GM12878 (cell line): ENCODE data around the gene ITPR3. TPM values are rescaled to one million over a fixed set of nuclear protein-coding genes. Genes with fewer than 3 reads are reported as not detected.

Source experiments
- ATAC-seq: fragments of 200-7000 bp; cut with Tn5 transposase; 3 replicates; pipeline ENCODE4 v1.9.1; 2020; ENCODE audit warnings: mild to moderate bottlenecking, moderate library complexity
- BruUV-seq: library from RNA; stranded (reverse); fragments of 400-500 nt; replicated peaks from 2 replicates; lab custom pipeline; 2021; lab: Mats Ljungman, UMichigan
- CTCF ChIA-PET: fragments of 300-600 bp; sonication (Branson Sonifier 250); formaldehyde crosslinking; extraction: SDS; loops from one replicate; lab custom pipeline; 2021; ENCODE audit warnings: inconsistent platforms; lab: Yijun Ruan, JAX
- POLR2A ChIA-PET: fragments of 350-600 bp; formaldehyde crosslinking; extraction: SDS; loops from one replicate; lab custom pipeline; 2021; ENCODE audit warnings: inconsistent platforms; lab: Charles Lee
- RAD21 ChIA-PET: fragments of 300-600 bp; sonication (Branson Sonifier 250); formaldehyde crosslinking; loops from one replicate; lab custom pipeline; 2023; ENCODE audit warnings: antibody characterized with exemption; ENCODE audit not compliant: unreplicated experiment; lab: Charles Lee
- SMC1A ChIA-PET: fragments of 300-600 bp; sonication (Branson Sonifier 250); formaldehyde crosslinking; loops from one replicate; lab custom pipeline; 2023; ENCODE audit not compliant: unreplicated experiment, uncharacterized antibody; lab: Charles Lee
- DNase-seq: peaks from one replicate; pipeline ENCODE4 v3.0.0-alpha.2; 2011; ENCODE audit warnings: low read depth, low spot score
- FAIRE-seq: peaks from 3 replicates; lab custom pipeline; 2011; peaks lifted over from hg19 to GRCh38; lab: Jason Lieb, UNC
- H2AFZ ChIP-seq: 2 replicates; pipeline ENCODE4 v1.6.0; 2011; ENCODE audit warnings: low read depth, low read length, control low read depth; ENCODE audit not compliant: control insufficient read depth
- H3K27ac ChIP-seq: 2 replicates; pipeline ENCODE4 v1.5.1; 2011; ENCODE audit warnings: control low read depth; ENCODE audit not compliant: control insufficient read depth, insufficient read depth
- H3K27me3 ChIP-seq, 2 experiments: replicated peaks in 1 of 2; 2 replicates each; pipeline versions ENCODE4 v1.6.0 to v1.6.1; 2011; ENCODE audit warnings: low read length in 1 of 2; ENCODE audit not compliant: control insufficient read depth in 2 of 2, insufficient read depth in 2 of 2
- H3K36me3 ChIP-seq, 2 experiments: 2 replicates each; pipeline ENCODE4 v1.5.1; 2011; ENCODE audit warnings: low read length in 1 of 2; ENCODE audit not compliant: control insufficient read depth in 2 of 2, insufficient read depth in 2 of 2
- H3K4me1 ChIP-seq: 2 replicates; pipeline ENCODE4 v1.6.1; 2011; ENCODE audit warnings: mild to moderate bottlenecking, low read length, moderate library complexity, mixed read lengths; ENCODE audit not compliant: control insufficient read depth, insufficient read depth
- H3K4me2 ChIP-seq: 2 replicates; pipeline ENCODE4 v1.6.0; 2011; ENCODE audit warnings: control low read depth; ENCODE audit not compliant: control insufficient read depth, insufficient read depth
- H3K4me3 ChIP-seq: fragments of 200-600 bp; sonication (generic); 2 replicates; pipeline ENCODE4 v1.5.1; 2016
- H3K79me2 ChIP-seq: 2 replicates; pipeline ENCODE4 v1.6.0; 2011; ENCODE audit warnings: low read length; ENCODE audit not compliant: control insufficient read depth, insufficient read depth
- H3K9ac ChIP-seq: 2 replicates; pipeline ENCODE4 v1.8.0; 2011; ENCODE audit warnings: low read length, control low read depth, mixed read lengths; ENCODE audit not compliant: control insufficient read depth, insufficient read depth
- H3K9me3 ChIP-seq: replicated peaks from 3 replicates; pipeline ENCODE4 v1.5.1; 2011; ENCODE audit warnings: mild to moderate bottlenecking, low read length; ENCODE audit not compliant: control insufficient read depth, insufficient read depth
- H4K20me1 ChIP-seq: 2 replicates; pipeline ENCODE4 v1.6.0; 2011; ENCODE audit not compliant: control insufficient read depth, insufficient read depth
- BACH1 ChIP-seq: fragments of 450-650 bp; IDR thresholded peaks from 2 replicates; pipeline ENCODE4 v1.6.1; 2017; ENCODE audit warnings: mild to moderate bottlenecking, borderline replicate concordance
- BHLHE40 ChIP-seq, 2 experiments: fragments of 450-650 bp in 1 of 2; IDR thresholded peaks; 2 replicates each; pipeline ENCODE4 v1.6.1; 2011 to 2017; ENCODE audit warnings: low read depth in 2 of 2, borderline replicate concordance in 1 of 2, improper control_type of control experiment in 1 of 2, low read length in 1 of 2, mild to moderate bottlenecking in 1 of 2
- IKZF1 ChIP-seq: fragments of 450-650 bp; conservative IDR thresholded peaks from 2 replicates; pipeline ENCODE4 v1.6.1; 2017; ENCODE audit warnings: antibody characterized with exemption, mild to moderate bottlenecking
- KLF5 ChIP-seq: fragments of 450-650 bp; IDR thresholded peaks from 2 replicates; pipeline ENCODE4 v1.6.1; 2014; ENCODE audit warnings: mild to moderate bottlenecking; ENCODE audit not compliant: partially characterized antibody
- NFIC ChIP-seq: IDR thresholded peaks from 2 replicates; pipeline ENCODE4 v1.6.1; 2012; ENCODE audit warnings: low read depth, mild to moderate bottlenecking, inconsistent platforms, low read length, moderate library complexity
- NFYA ChIP-seq: IDR thresholded peaks from 2 replicates; pipeline ENCODE4 v1.6.1; 2011; ENCODE audit warnings: low read depth, mild to moderate bottlenecking, low read length, improper control_type of control experiment, borderline replicate concordance
- NFYB ChIP-seq: IDR thresholded peaks from 2 replicates; pipeline ENCODE4 v1.6.1; 2011; ENCODE audit warnings: low read depth, mild to moderate bottlenecking, low read length, improper control_type of control experiment, moderate library complexity; ENCODE audit not compliant: insufficient read depth
- NKRF ChIP-seq: fragments of 450-650 bp; conservative IDR thresholded peaks from 2 replicates; pipeline ENCODE4 v1.6.1; 2017; ENCODE audit warnings: mild to moderate bottlenecking, moderate library complexity
- PAX8 ChIP-seq: fragments of 450-650 bp; IDR thresholded peaks from 2 replicates; pipeline ENCODE4 v1.6.1; 2017; ENCODE audit warnings: mild to moderate bottlenecking, moderate library complexity
- POLR2A ChIP-seq: IDR thresholded peaks from 2 replicates; pipeline ENCODE4 v1.6.1; 2011; ENCODE audit warnings: low read depth, mild to moderate bottlenecking, low read length
- REST ChIP-seq: IDR thresholded peaks from 2 replicates; pipeline ENCODE4 v1.6.1; 2012; ENCODE audit warnings: mild to moderate bottlenecking, low read depth, low read length
- SKIL ChIP-seq: fragments of 450-650 bp; IDR thresholded peaks from 2 replicates; pipeline ENCODE4 v1.6.1; 2017; ENCODE audit warnings: mild to moderate bottlenecking, low read depth, inconsistent platforms; ENCODE audit not compliant: poor library complexity, severe bottlenecking
- SMAD5 ChIP-seq: IDR thresholded peaks from 2 replicates; pipeline ENCODE4 v1.6.1; 2016; ENCODE audit warnings: antibody characterized with exemption, low read depth
- WRNIP1 ChIP-seq: IDR thresholded peaks from 2 replicates; pipeline ENCODE4 v1.6.1; 2011; ENCODE audit warnings: low read depth, low read length, improper control_type of control experiment, borderline replicate concordance
- ZNF207 ChIP-seq: fragments of 450-650 bp; IDR thresholded peaks from 2 replicates; pipeline ENCODE4 v1.6.1; 2014; ENCODE audit warnings: antibody characterized with exemption, mild to moderate bottlenecking, borderline replicate concordance
- WGBS: methylation state at CpG from one replicate; pipeline ENCODE4 v1.1.6; 2016; ENCODE audit warnings: low lambda C conversion rate; ENCODE audit not compliant: insufficient replicate concordance, insufficient coverage; ENCODE audit errors: missing lambda C conversion rate; 5-methylcytosine and 5-hydroxymethylcytosine counted together
- in situ Hi-C: fragments of 300-500 bp; cut with MboI; formaldehyde crosslinking; loops from 9 replicates; pipeline ENCODE4 v1.14.3; 2018; ENCODE audit warnings: mixed read lengths
- intact Hi-C: fragments of 100-400 bp; cut with micrococcal nuclease; formaldehyde crosslinking; loops from one replicate; pipeline ENCODE4 v1.14.2; 2022; ENCODE audit not compliant: unreplicated experiment
- polyA plus RNA-seq, 11 experiments: library from polyadenylated mRNA; depleted of rRNA in 4 of 11; unstranded in 6 of 11; stranded (reverse) in 5 of 11; fragments of >200 nt; fragmentation: Nextera tagmentation in 4 of 11; fragmentation: Illumina TruSeq in 1 of 11; extraction: Ambion mirVana in 4 of 11; extraction: Trizol in 1 of 11; gene quantifications; 1 replicate in 1 of 11; 2 replicates in 10 of 11; pipeline versions ENCODE4 v1.2.1 to v1.2.3, GENCODE V29; 2011 to 2016; ENCODE audit warnings: inconsistent platforms in 2 of 11, missing spikeins in 2 of 11, low read depth in 1 of 11
- total RNA-seq, 4 experiments: library from RNA; depleted of rRNA in 3 of 4; stranded (reverse); fragments of >200 nt in 3 of 4; fragmentation: Illumina TruSeq in 1 of 4; extraction: Trizol in 1 of 4; gene quantifications; 2 replicates each; pipeline versions ENCODE4 v1.2.1 to v1.2.3, GENCODE V29; 2013 to 2021

Gene ITPR3
- total and polyA plus RNA-seq, 10 of the 15 experiments (the other 5 are each of a cell fraction or from before 2014, with no cell fraction given): 0.32 to 34.0 (median 11.9) TPM

- FAIRE-seq (no peak), DNase-seq (no peak), ATAC-seq (no peak)
- Histone ChIP-seq H4K20me1 (no peaks in the 10 kb centered on the region), H3K79me2 (no peaks in the 10 kb centered on the region), H3K36me3 (no peaks in the 10 kb centered on the region; a peak in 1 of 4 replicates), H3K27ac (no peak overlapping the region), H3K4me1 (peaks cover 13% of the 10 kb centered on the region), H3K4me2 (no peak overlapping the region), H3K4me3 (no peak overlapping the region), H2AFZ (no peak overlapping the region), H3K9ac (no peak overlapping the region), H3K9me3 (no peaks in the 10 kb centered on the region), H3K27me3 (peaks cover 0 to 2% of the 10 kb centered on the region in 2 experiments; a peak in 1 of 4 replicates)
- 50% methylated on average over 8 of the region's 8 CpGs for WGBS
- no TSS peak for BruUV-seq
- ChIA-PET SMC1A (interaction anchor here (1.0 kb wide), 1 partner anchor 351 kb away, joined by 3 read pairs; no protein-coding TSS in a partner anchor), RAD21 (no interaction called here), POLR2A (no interaction called here), CTCF (interaction anchor here (0.6 to 0.9 kb wide), 2 partner anchors 15 to 55 kb away, joined by 3 to 4 read pairs; no protein-coding TSS in a partner anchor)
- intact Hi-C loops: no loop called here
- in situ Hi-C loops: no loop called here
- TF ChIP-seq WRNIP1 (no peak), POLR2A (no peak), NKRF (no peak), PAX8 (no peak), BACH1 (no peak), NFIC (no peak), BHLHE40 (IDR thresholded peaks at IDR 0.05; ENCODE audit: borderline replicate concordance in 1 of 2, low read depth in 2 of 2, low read length in 1 of 2) (no peak), KLF5 (no peak), ZNF207 (no peak), NFYA (no peak), SKIL (no peak), SMAD5 (no peak), REST (no peak), NFYB (no peak), IKZF1 (no peak)
Measured at GRCh38 chr6:33716890-33717632, 95.9 kb downstream of the ITPR3 start.
